ENCODE results near the gene AK9. TPM values are rescaled to one million over a fixed set of nuclear protein-coding genes. Genes with fewer than 3 reads are reported as not detected.
"Not testable (repeated sequence)": the region's sequence is repeated elsewhere in the genome, so short reads cannot be mapped to it uniquely, and the experiment has no call there.

Gene AK9
- total RNA-seq, 5 donors from 2014 or later (not counting 1 experiment from before 2014, with no cell fraction given) = 7.9 to 12.6 (median 10.2) TPM

GRCh38 chr6:109693111-109693510, 2.1 kb upstream of the AK9 start:
- DNase-seq = no peak
- no peaks in the 10 kb centered on the region for H3K27me3 Mint-ChIP-seq
- no peaks in the 10 kb centered on the region for H3K9me3 Mint-ChIP-seq
- H3K4me3 Mint-ChIP-seq = no peak overlapping the region
- ATAC-seq (replicated peaks in 1 of 4) = no peak
- Histone ChIP-seq H3K27me3 (replicated peaks in 1 of 2; ENCODE audit: control insufficient read depth in 2 of 2, extremely low read depth in 1 of 2, insufficient read depth in 2 of 2, low read length in 1 of 2) (peaks cover 0 to 2% of the 10 kb centered on the region in 2 experiments), H3K4me3 (ENCODE audit: control insufficient read depth in 1 of 2, extremely low read depth in 1 of 2, low read length in 1 of 2) (no peak overlapping the region), H3K36me3 (ENCODE audit: control insufficient read depth in 2 of 2, extremely low read depth in 1 of 2, insufficient read depth in 1 of 2, low read length in 1 of 2) (peaks cover 3 to 7% of the 10 kb centered on the region in 2 donors), H3K27ac (ENCODE audit: low read length) (no peak overlapping the region), H3K4me1 (ENCODE audit: control insufficient read depth in 1 of 2, extremely low read depth in 1 of 2, insufficient read depth in 2 of 2, low read length in 2 of 2) (peaks cover 14 to 20% of the 10 kb centered on the region in 2 experiments), H3K9me3 (no peaks in the 10 kb centered on the region)
- CTCF ChIA-PET = interaction anchor here (0.6 to 1.5 kb wide), 7 partner anchors 10 to 1619 kb away, joined by 3 to 6 read pairs (median 3); no protein-coding TSS in a partner anchor
- POLR2A ChIA-PET = no interaction called here
- no peak overlapping the region for H3K27ac Mint-ChIP-seq
- peaks cover 16% of the 10 kb centered on the region for H3K36me3 Mint-ChIP-seq
- peaks cover 30 to 33% (median 32%) of the 10 kb centered on the region in 3 donors for H3K4me1 Mint-ChIP-seq

- Mint-ChIP-seq H3K9me3 (no peaks in the 10 kb centered on the region), H3K27ac (peak overlapping the region; percentile 95 to 97), H3K27me3 (no peaks in the 10 kb centered on the region), H3K36me3 (peaks cover 9% of the 10 kb centered on the region), H3K4me1 (peaks cover 31 to 38% (median 33%) of the 10 kb centered on the region in 3 donors), H3K4me3 (peak overlapping the region; percentile 87 to 99 (median 98))
- CTCF ChIA-PET = interaction anchor here (0.6 to 1.5 kb wide), 3 partner anchors 307 to 1083 kb away, joined by 3 to 6 read pairs (median 4); no protein-coding TSS in a partner anchor
- Histone ChIP-seq H3K36me3 (ENCODE audit: control insufficient read depth in 2 of 2, extremely low read depth in 1 of 2, insufficient read depth in 1 of 2, low read length in 1 of 2) (peaks cover 2 to 4% of the 10 kb centered on the region in 2 donors), H3K4me1 (ENCODE audit: control insufficient read depth in 1 of 2, extremely low read depth in 1 of 2, insufficient read depth in 2 of 2, low read length in 2 of 2) (peaks cover 14 to 20% of the 10 kb centered on the region in 2 experiments), H3K9me3 (no peaks in the 10 kb centered on the region), H3K4me3 (ENCODE audit: control insufficient read depth in 1 of 2, extremely low read depth in 1 of 2, low read length in 1 of 2) (peak overlapping the region; percentile 97 to 100), H3K27me3 (replicated peaks in 1 of 2; ENCODE audit: control insufficient read depth in 2 of 2, extremely low read depth in 1 of 2, insufficient read depth in 2 of 2, low read length in 1 of 2) (peaks cover 0 to 2% of the 10 kb centered on the region in 2 experiments), H3K27ac (ENCODE audit: low read length) (peak overlapping the region; percentile 74)
- DNase-seq (peak in 34 of 35 experiments; percentile 14 to 67 (median 47)), ATAC-seq (replicated peaks in 1 of 4) (peak; percentile 41 to 48 (median 44))
- WGBS (ENCODE audit: insufficient coverage) = 0% methylated on average over 15 of the region's 24 CpGs
- POLR2A ChIA-PET = interaction anchor here (0.6 to 1.1 kb wide), 2 partner anchors 166 to 198 kb away, joined by 3 to 4 read pairs; no protein-coding TSS in a partner anchor
Observed at GRCh38 chr6:109690373-109690736, 647 bp downstream of the AK9 start.

DNA sequence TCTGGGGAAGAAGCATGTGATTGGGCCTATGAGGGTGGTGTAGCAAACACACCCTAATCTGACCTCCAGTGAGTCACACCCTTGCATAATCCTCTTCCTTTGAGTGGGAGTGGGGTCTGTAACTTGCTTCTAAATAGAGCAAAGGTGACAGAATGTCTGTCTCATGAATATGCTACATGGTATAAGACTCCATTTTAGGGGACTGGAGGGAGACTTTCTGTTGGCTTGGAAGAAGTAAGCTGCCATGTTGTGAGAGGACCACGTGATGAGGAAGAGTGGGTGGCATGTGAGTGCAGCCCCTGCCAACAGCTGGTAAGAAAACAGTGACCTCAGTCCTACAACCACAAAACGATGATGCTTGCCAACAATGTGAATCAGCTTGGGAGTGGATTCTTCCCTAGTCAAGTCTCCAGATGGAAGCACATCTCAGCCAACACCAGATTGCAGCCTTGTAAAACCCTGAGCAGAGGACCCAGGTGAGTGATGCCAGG, 3.7 kb downstream of the AK9 start:
- ATAC-seq (replicated peaks in 1 of 4) (no peak), DNase-seq (no peak)
- POLR2A ChIA-PET = no interaction called here
- Histone ChIP-seq H3K4me3 (ENCODE audit: control insufficient read depth in 1 of 2, extremely low read depth in 1 of 2, low read length in 1 of 2) (no peak overlapping the region), H3K36me3 (ENCODE audit: control insufficient read depth in 2 of 2, extremely low read depth in 1 of 2, insufficient read depth in 1 of 2, low read length in 1 of 2) (no peaks in the 10 kb centered on the region), H3K27ac (ENCODE audit: low read length) (no peak overlapping the region), H3K9me3 (no peaks in the 10 kb centered on the region), H3K27me3 (replicated peaks in 1 of 2; ENCODE audit: control insufficient read depth in 2 of 2, extremely low read depth in 1 of 2, insufficient read depth in 2 of 2, low read length in 1 of 2) (peaks cover 0 to 2% of the 10 kb centered on the region in 2 experiments), H3K4me1 (ENCODE audit: control insufficient read depth in 1 of 2, extremely low read depth in 1 of 2, insufficient read depth in 2 of 2, low read length in 2 of 2) (peaks cover 10 to 20% of the 10 kb centered on the region in 2 experiments)
- WGBS (ENCODE audit: insufficient coverage) = no CpG with 5 or more reads among the region's 2 CpGs
- Mint-ChIP-seq H3K27me3 (no peaks in the 10 kb centered on the region), H3K4me3 (no peak overlapping the region), H3K4me1 (peaks cover 23 to 34% (median 26%) of the 10 kb centered on the region in 3 donors), H3K36me3 (peaks cover 10% of the 10 kb centered on the region), H3K27ac (no peak overlapping the region), H3K9me3 (no peaks in the 10 kb centered on the region)
- CTCF ChIA-PET = interaction anchor here in 1 of 2 donors (0.8 kb wide), 1 partner anchor 13 kb away, joined by 3 read pairs; no protein-coding TSS in a partner anchor

- Histone ChIP-seq H3K4me3 (ENCODE audit: control insufficient read depth in 1 of 2, extremely low read depth in 1 of 2, low read length in 1 of 2) (no peak overlapping the region), H3K27me3 (replicated peaks in 1 of 2; ENCODE audit: control insufficient read depth in 2 of 2, extremely low read depth in 1 of 2, insufficient read depth in 2 of 2, low read length in 1 of 2) (peaks cover 0 to 2% of the 10 kb centered on the region in 2 experiments), H3K9me3 (no peaks in the 10 kb centered on the region), H3K4me1 (ENCODE audit: control insufficient read depth in 1 of 2, extremely low read depth in 1 of 2, insufficient read depth in 2 of 2, low read length in 2 of 2) (peaks cover 10 to 14% of the 10 kb centered on the region in 2 experiments), H3K36me3 (ENCODE audit: control insufficient read depth in 2 of 2, extremely low read depth in 1 of 2, insufficient read depth in 1 of 2, low read length in 1 of 2) (no peaks in the 10 kb centered on the region), H3K27ac (ENCODE audit: low read length) (no peak overlapping the region)
- ChIA-PET CTCF (interaction anchor here in 1 of 2 donors (0.8 kb wide), 1 partner anchor 13 kb away, joined by 3 read pairs; no protein-coding TSS in a partner anchor), POLR2A (no interaction called here)
- no peaks in the 10 kb centered on the region for H3K27me3 Mint-ChIP-seq
- no peak overlapping the region for H3K4me3 Mint-ChIP-seq
- ATAC-seq (replicated peaks in 1 of 4) (no peak), DNase-seq (no peak)
- WGBS (ENCODE audit: insufficient coverage) = 100% methylated on average over 1 of the region's 1 CpG
- peaks cover 17 to 32% (median 22%) of the 10 kb centered on the region in 3 donors for H3K4me1 Mint-ChIP-seq
- peaks cover 12% of the 10 kb centered on the region for H3K36me3 Mint-ChIP-seq
- H3K27ac Mint-ChIP-seq = no peak overlapping the region
- H3K9me3 Mint-ChIP-seq = no peaks in the 10 kb centered on the region
Observed at GRCh38 chr6:109686566-109687265, 4.3 kb downstream of the AK9 start.

GRCh38 chr6:109678661-109679505, 12.1 kb downstream of the AK9 start:
- H3K9me3 ChIP-seq; H3K4me3 Mint-ChIP-seq; H3K27me3 ChIP-seq (replicated peaks in 1 of 2; ENCODE audit: control insufficient read depth in 2 of 2, extremely low read depth in 1 of 2, insufficient read depth in 2 of 2, low read length in 1 of 2); H3K27me3 Mint-ChIP-seq; CTCF ChIA-PET; H3K4me1 ChIP-seq (ENCODE audit: control insufficient read depth in 1 of 2, extremely low read depth in 1 of 2, insufficient read depth in 2 of 2, low read length in 2 of 2); POLR2A ChIA-PET; H3K9me3 Mint-ChIP-seq; H3K27ac ChIP-seq (ENCODE audit: low read length); H3K27ac Mint-ChIP-seq; DNase-seq; H3K36me3 ChIP-seq (ENCODE audit: control insufficient read depth in 2 of 2, extremely low read depth in 1 of 2, insufficient read depth in 1 of 2, low read length in 1 of 2); H3K4me3 ChIP-seq (ENCODE audit: control insufficient read depth in 1 of 2, extremely low read depth in 1 of 2, low read length in 1 of 2): not testable (repeated sequence)
- ATAC-seq (replicated peaks in 1 of 4) = peak in 1 of 4 experiments; percentile 26
- peaks cover 0 to 20% (median 12%) of the 10 kb centered on the region in 3 donors for H3K4me1 Mint-ChIP-seq
- 86% methylated on average over 5 of the region's 15 CpGs for WGBS (ENCODE audit: insufficient coverage)
- peaks cover 27% of the 10 kb centered on the region for H3K36me3 Mint-ChIP-seq

DNA sequence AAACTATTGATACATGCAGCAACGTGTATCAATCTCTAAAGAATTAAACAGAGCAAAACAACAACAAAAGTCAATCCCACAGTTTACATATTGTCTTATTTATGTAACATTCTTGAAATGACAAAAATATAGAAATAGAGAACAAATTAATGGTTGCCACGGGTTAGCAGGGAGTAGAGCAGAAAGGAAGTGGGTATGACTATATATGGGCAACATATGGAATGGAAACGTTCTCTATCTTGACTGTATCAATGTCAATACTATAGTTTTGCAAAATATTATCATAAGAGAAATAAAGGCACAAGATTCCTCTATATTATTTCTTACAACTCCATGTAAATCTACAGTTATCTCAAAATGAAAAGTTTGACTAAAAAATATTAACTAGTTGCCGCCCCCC, 12.8 kb downstream of the AK9 start:
- Histone ChIP-seq H3K9me3 (no peaks in the 10 kb centered on the region), H3K36me3 (ENCODE audit: control insufficient read depth in 2 of 2, extremely low read depth in 1 of 2, insufficient read depth in 1 of 2, low read length in 1 of 2) (no peaks in the 10 kb centered on the region), H3K4me1 (ENCODE audit: control insufficient read depth in 1 of 2, extremely low read depth in 1 of 2, insufficient read depth in 2 of 2, low read length in 2 of 2) (no peaks in the 10 kb centered on the region), H3K27ac (ENCODE audit: low read length) (no peak overlapping the region), H3K27me3 (replicated peaks in 1 of 2; ENCODE audit: control insufficient read depth in 2 of 2, extremely low read depth in 1 of 2, insufficient read depth in 2 of 2, low read length in 1 of 2) (no peaks in the 10 kb centered on the region), H3K4me3 (ENCODE audit: control insufficient read depth in 1 of 2, extremely low read depth in 1 of 2, low read length in 1 of 2) (no peak overlapping the region)
- no CpG with 5 or more reads among the region's 4 CpGs for WGBS (ENCODE audit: insufficient coverage)
- DNase-seq (no peak), ATAC-seq (replicated peaks in 1 of 4) (no peak)
- Mint-ChIP-seq H3K4me1 (peaks cover 0 to 16% (median 12%) of the 10 kb centered on the region in 3 donors), H3K36me3 (peaks cover 31% of the 10 kb centered on the region), H3K27ac (peak overlapping the region in 1 of 2 donors; percentile 57), H3K4me3 (no peak overlapping the region), H3K9me3 (peaks cover 3 to 4% (median 3%) of the 10 kb centered on the region in 3 donors), H3K27me3 (no peaks in the 10 kb centered on the region)
- ChIA-PET CTCF (no interaction called here), POLR2A (no interaction called here)
